Activated CD4-positive, alpha-beta memory T cell treated with anti-CD3 and anti-CD28 coated beads for 36 hours (primary cell): ENCODE measurements around the gene IL1RL1. TPM values are rescaled to one million over a fixed set of nuclear protein-coding genes. Genes with fewer than 3 reads are reported as not detected.

Experiments used
- CTCF ChIA-PET: fragments of 350-600 bp; sonication (Branson Sonifier 250); formaldehyde crosslinking; loops from one replicate; lab custom pipeline; 2021; ENCODE audit warnings: antibody characterized with exemption, inconsistent platforms; lab: Charles Lee
- POLR2A ChIA-PET: fragments of 350-600 bp; sonication (Branson Sonifier 250); formaldehyde crosslinking; loops from one replicate; lab custom pipeline; 2021; ENCODE audit warnings: antibody characterized with exemption; lab: Charles Lee
- DNase-seq: peaks from one replicate; pipeline ENCODE4 v3.0.0-alpha.2; 2020
- H3K27ac Mint-ChIP-seq: one replicate; pipeline ENCODE4 v1.8.0; 2021; ENCODE audit warnings: mixed read lengths
- H3K27me3 Mint-ChIP-seq: one replicate; pipeline ENCODE4 v1.8.0; 2021; ENCODE audit warnings: mixed read lengths
- H3K36me3 Mint-ChIP-seq: one replicate; pipeline ENCODE4 v1.8.0; 2021; ENCODE audit warnings: mixed read lengths
- H3K4me1 Mint-ChIP-seq: one replicate; pipeline ENCODE4 v1.8.0; 2021; ENCODE audit warnings: low read depth, mixed read lengths
- H3K4me3 Mint-ChIP-seq: one replicate; pipeline ENCODE4 v1.8.0; 2021; ENCODE audit warnings: mild to moderate bottlenecking, mixed read lengths
- H3K9me3 Mint-ChIP-seq: one replicate; pipeline ENCODE4 v1.8.0; 2021; ENCODE audit warnings: mixed read lengths
- intact Hi-C: fragments of 100-400 bp; cut with micrococcal nuclease; formaldehyde crosslinking; loops from one replicate; pipeline ENCODE4 v1.15.1; 2023
- total RNA-seq, 2 experiments: library from RNA; stranded (reverse); gene quantifications; one replicate each; pipeline ENCODE4 v1.2.3, GENCODE V29; 2021

Gene IL1RL1
- total RNA-seq, 2 experiments from 2014 or later, result 1.3 TPM

DNA sequence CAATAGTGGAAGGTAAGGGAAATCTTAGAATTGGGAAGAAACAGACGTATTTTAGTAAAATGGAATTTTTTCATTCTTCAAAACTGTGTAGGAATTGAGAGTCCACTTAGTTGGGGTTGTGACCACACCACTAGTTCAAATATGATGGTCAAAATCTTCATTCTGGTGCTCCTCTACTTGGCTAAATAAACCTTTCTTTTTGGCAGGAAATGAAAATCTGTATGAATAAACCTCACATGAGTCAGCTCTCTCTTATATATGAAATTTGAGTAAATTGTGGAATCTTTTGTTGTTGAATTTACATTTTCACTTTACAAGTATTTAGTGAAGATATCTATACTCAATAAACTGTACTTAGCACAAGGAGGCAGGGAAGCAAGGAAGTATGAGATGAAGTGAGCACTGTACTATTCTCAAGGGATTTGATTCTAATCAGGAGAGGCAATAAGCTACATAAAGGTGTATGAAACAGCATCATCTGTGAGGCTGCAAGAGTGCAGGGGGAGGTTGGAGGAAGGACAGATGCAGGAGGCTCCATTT, 64.8 kb downstream of the IL1RL1 start:
- H3K9me3 Mint-ChIP-seq, result peaks cover 20% of the 10 kb centered on the region
- DNase-seq, result no peak
- ChIA-PET POLR2A (interaction anchor here (0.9 to 1.3 kb wide), 2 partner anchors 51 to 61 kb away, joined by 4 read pairs; no protein-coding TSS in a partner anchor), CTCF (interaction anchor here (1.3 kb wide), 2 partner anchors 67 to 72 kb away, joined by 3 to 6 read pairs; no protein-coding TSS in a partner anchor)
- H3K36me3 Mint-ChIP-seq, result peaks cover 79% of the 10 kb centered on the region
- H3K27me3 Mint-ChIP-seq, result no peaks in the 10 kb centered on the region
- H3K27ac Mint-ChIP-seq, result peak overlapping the region; percentile 29
- peaks cover 15% of the 10 kb centered on the region for H3K4me1 Mint-ChIP-seq
- no peak overlapping the region for H3K4me3 Mint-ChIP-seq
- intact Hi-C loops, result no loop called here

DNA sequence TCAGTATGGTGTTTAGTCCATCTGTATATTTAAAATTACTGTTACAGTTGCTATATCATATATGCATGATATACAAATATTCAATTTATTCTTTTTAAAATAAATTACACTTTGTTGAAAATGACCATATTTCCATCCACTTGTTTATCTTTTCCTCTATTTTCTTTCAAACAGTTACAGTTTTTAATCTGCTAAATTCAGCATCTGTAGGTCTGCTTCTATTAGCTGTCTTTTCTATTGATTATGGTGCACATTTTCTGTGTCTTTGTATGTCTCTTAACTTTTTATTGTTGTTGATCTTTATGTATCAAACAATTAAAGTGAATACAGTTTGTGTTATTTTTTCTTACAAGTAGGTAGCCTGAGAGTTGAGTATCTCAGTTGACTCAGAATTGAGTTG, 72.4 kb downstream of the IL1RL1 start:
- H3K27ac Mint-ChIP-seq, result no peak overlapping the region
- no peak for DNase-seq
- intact Hi-C loops, result no loop called here
- POLR2A ChIA-PET, result no interaction called here
- H3K4me3 Mint-ChIP-seq, result no peak overlapping the region
- peaks cover 23% of the 10 kb centered on the region for H3K9me3 Mint-ChIP-seq
- CTCF ChIA-PET, result interaction anchor here (0.6 to 0.8 kb wide), 2 partner anchors 8 to 219 kb away, joined by 3 read pairs; no protein-coding TSS in a partner anchor
- no peaks in the 10 kb centered on the region for H3K27me3 Mint-ChIP-seq
- H3K36me3 Mint-ChIP-seq, result peaks cover 69% of the 10 kb centered on the region
- peaks cover 7% of the 10 kb centered on the region for H3K4me1 Mint-ChIP-seq

DNA sequence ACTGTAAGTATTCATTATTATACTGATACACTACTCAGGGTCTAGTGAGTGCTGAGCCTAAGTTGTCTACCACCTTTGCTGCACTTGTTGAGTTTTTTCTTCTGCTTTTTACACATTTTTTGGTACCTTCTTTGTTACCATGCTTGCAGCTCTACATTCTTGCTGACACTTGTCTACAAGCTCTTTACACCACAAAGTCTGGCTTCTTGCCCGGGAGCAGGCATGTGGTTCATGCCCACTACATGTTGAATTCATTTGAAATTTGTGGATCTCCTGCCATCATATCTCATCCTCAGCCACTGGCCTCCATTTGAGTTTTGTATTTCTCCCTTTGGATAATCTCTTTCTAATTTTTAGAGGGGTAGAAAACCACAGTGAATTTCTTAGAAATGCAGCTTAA, 74.2 kb downstream of the IL1RL1 start:
- CTCF ChIA-PET, result no interaction called here
- Mint-ChIP-seq H3K9me3 (peaks cover 23% of the 10 kb centered on the region), H3K4me3 (no peak overlapping the region), H3K27ac (no peak overlapping the region), H3K36me3 (peaks cover 61% of the 10 kb centered on the region), H3K27me3 (no peaks in the 10 kb centered on the region), H3K4me1 (peaks cover 7% of the 10 kb centered on the region)
- POLR2A ChIA-PET, result no interaction called here
- no peak for DNase-seq
- intact Hi-C loops, result no loop called here

- CTCF ChIA-PET, result no interaction called here
- no peak for DNase-seq
Measured at GRCh38 chr2:102386004-102386403, 74.6 kb downstream of the IL1RL1 start.

GRCh38 chr2:102386867-102387541, 75.6 kb downstream of the IL1RL1 start:
- Mint-ChIP-seq H3K27ac (no peak overlapping the region), H3K4me3 (no peak overlapping the region), H3K4me1 (peaks cover 18% of the 10 kb centered on the region), H3K27me3 (no peaks in the 10 kb centered on the region), H3K9me3 (peaks cover 20% of the 10 kb centered on the region), H3K36me3 (peaks cover 46% of the 10 kb centered on the region)
- ChIA-PET POLR2A (no interaction called here), CTCF (no interaction called here)
- intact Hi-C loops, result no loop called here
- DNase-seq, result no peak

More at GRCh38 chr2:102386004-102386403, 74.6 kb downstream of the IL1RL1 start:
- Mint-ChIP-seq H3K27me3 (no peaks in the 10 kb centered on the region), H3K9me3 (peaks cover 23% of the 10 kb centered on the region), H3K4me3 (no peak overlapping the region), H3K27ac (no peak overlapping the region), H3K36me3 (peaks cover 56% of the 10 kb centered on the region), H3K4me1 (peaks cover 8% of the 10 kb centered on the region)
- intact Hi-C loops, result no loop called here
- POLR2A ChIA-PET, result no interaction called here

GRCh38 chr2:102387763-102388546, 76.6 kb downstream of the IL1RL1 start:
- Mint-ChIP-seq H3K36me3 (peaks cover 38% of the 10 kb centered on the region), H3K4me1 (peaks cover 22% of the 10 kb centered on the region), H3K4me3 (no peak overlapping the region), H3K9me3 (peaks cover 16% of the 10 kb centered on the region), H3K27ac (no peak overlapping the region), H3K27me3 (no peaks in the 10 kb centered on the region)
- DNase-seq, result no peak
- ChIA-PET CTCF (no interaction called here), POLR2A (no interaction called here)
- intact Hi-C loops, result no loop called here

DNA sequence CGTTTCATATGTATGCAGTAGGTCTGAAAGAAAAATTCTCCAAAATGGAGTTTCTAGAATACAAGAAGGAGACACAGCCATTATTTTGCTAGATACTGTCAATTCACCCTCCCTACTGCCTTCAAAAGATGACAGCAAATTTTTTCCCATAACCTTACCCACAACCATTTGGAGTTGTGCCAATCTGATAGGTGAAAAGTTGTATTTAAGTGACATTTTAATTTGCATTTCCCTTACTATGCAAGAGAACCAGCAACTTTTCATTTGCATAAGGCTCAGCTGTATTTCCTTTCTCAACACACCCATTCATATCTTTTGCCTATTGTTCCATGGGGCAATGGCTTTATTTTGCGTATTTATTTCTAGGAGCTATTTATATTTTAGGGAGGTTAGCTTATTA, 80.2 kb downstream of the IL1RL1 start:
- no peak overlapping the region for H3K27ac Mint-ChIP-seq
- H3K4me1 Mint-ChIP-seq, result peaks cover 22% of the 10 kb centered on the region
- no peak overlapping the region for H3K4me3 Mint-ChIP-seq
- intact Hi-C loops, result no loop called here
- CTCF ChIA-PET, result interaction anchor here (1.0 to 1.2 kb wide), 3 partner anchors 8 to 151 kb away, joined by 3 read pairs; no protein-coding TSS in a partner anchor
- no peaks in the 10 kb centered on the region for H3K9me3 Mint-ChIP-seq
- H3K36me3 Mint-ChIP-seq, result peaks cover 13% of the 10 kb centered on the region
- no peak for DNase-seq
- H3K27me3 Mint-ChIP-seq, result no peaks in the 10 kb centered on the region
- POLR2A ChIA-PET, result no interaction called here

GRCh38 chr2:102392096-102392495, 80.7 kb downstream of the IL1RL1 start:
- no peak for DNase-seq
- Mint-ChIP-seq H3K27ac (no peak overlapping the region), H3K27me3 (no peaks in the 10 kb centered on the region), H3K36me3 (peaks cover 15% of the 10 kb centered on the region), H3K4me1 (peaks cover 21% of the 10 kb centered on the region), H3K4me3 (no peak overlapping the region), H3K9me3 (no peaks in the 10 kb centered on the region)
- POLR2A ChIA-PET, result no interaction called here
- intact Hi-C loops, result no loop called here
- CTCF ChIA-PET, result interaction anchor here (0.9 to 1.2 kb wide), 4 partner anchors 8 to 152 kb away, joined by 3 read pairs; no protein-coding TSS in a partner anchor

DNA sequence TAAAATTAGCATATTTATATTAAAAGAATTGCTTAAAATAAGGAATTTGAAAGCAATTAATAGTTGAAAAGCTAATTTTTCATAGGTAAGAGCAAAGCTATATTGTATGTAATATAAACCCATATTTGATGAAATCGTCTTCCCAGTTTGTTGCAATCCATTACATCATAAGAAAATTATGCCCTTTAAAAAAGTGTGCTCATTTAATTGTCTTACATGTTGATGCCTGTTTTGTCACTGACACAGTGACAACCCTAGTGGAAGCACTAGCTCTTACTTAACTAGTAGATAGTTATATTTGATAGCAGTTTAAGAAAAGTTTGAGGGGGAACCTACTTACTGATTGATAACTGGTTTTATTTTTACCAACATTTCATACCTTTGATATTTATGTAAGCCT, 81.6 kb downstream of the IL1RL1 start:
- no peak overlapping the region for H3K4me3 Mint-ChIP-seq
- no peaks in the 10 kb centered on the region for H3K9me3 Mint-ChIP-seq
- intact Hi-C loops, result no loop called here
- H3K4me1 Mint-ChIP-seq, result peaks cover 15% of the 10 kb centered on the region
- POLR2A ChIA-PET, result no interaction called here
- CTCF ChIA-PET, result interaction anchor here (0.9 kb wide), 1 partner anchor 50 kb away, joined by 3 read pairs; no protein-coding TSS in a partner anchor
- H3K27me3 Mint-ChIP-seq, result no peaks in the 10 kb centered on the region
- H3K27ac Mint-ChIP-seq, result no peak overlapping the region
- peaks cover 15% of the 10 kb centered on the region for H3K36me3 Mint-ChIP-seq
- DNase-seq, result no peak

DNA sequence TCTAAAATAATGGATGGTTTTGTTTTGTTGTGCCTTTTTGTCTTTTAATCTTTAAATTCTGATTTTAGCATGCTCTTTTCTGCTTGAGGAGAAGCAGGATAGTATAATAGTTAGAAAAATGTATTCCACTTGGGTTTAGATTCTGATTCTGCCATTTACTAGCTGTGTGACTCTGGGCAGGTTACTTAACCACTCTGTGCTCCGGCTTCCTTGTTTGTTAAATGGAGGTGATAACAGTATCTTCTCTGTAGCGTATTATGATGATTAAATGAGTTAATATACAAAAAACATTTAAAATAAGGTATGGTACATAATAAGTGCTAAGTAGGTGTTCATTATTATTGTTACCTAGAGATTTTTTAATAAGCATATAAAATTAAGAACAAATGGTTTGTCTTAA, 84.6 kb downstream of the IL1RL1 start:
- Mint-ChIP-seq H3K9me3 (no peaks in the 10 kb centered on the region), H3K27ac (no peak overlapping the region), H3K4me1 (peaks cover 22% of the 10 kb centered on the region), H3K27me3 (no peaks in the 10 kb centered on the region), H3K4me3 (no peak overlapping the region), H3K36me3 (peaks cover 9% of the 10 kb centered on the region)
- DNase-seq, result no peak
- POLR2A ChIA-PET, result no interaction called here
- CTCF ChIA-PET, result no interaction called here
- intact Hi-C loops, result no loop called here

GRCh38 chr2:102397209-102397608, 85.8 kb downstream of the IL1RL1 start:
- Mint-ChIP-seq H3K9me3 (no peaks in the 10 kb centered on the region), H3K4me3 (no peak overlapping the region), H3K27ac (no peak overlapping the region), H3K27me3 (no peaks in the 10 kb centered on the region), H3K4me1 (peaks cover 20% of the 10 kb centered on the region), H3K36me3 (peaks cover 9% of the 10 kb centered on the region)
- DNase-seq, result no peak
- CTCF ChIA-PET, result no interaction called here
- POLR2A ChIA-PET, result no interaction called here
- intact Hi-C loops, result no loop called here

DNA sequence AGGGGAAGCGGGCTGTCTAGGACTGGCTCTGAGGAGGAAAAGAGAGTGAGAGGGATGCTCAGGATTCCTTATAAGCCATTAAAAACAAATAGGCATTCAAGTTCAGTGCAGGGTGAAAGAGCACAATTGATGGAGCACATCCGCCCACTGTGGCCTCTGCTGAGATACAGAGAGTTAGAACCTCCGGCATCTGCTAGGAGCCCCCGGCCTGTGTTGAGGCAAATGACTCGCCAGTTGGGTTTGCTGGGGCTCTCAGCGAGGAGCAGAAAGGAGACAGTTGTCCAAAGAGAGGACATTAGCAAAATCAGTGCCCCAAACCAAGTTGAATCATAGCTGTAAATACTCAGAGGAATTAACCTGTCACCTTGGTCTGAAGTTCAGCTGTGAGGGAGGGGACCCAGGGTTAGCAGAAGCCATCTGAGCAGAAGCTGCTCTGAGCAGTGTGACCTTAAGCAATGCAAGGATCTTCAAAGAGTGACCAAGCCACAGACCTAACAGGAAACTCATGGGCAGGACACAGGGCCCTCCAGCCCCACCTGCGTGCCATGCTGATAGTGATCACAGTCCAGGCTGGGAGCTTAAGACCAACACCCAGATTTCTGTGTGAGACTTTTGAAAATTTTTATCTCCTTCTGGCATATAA, 88.3 kb downstream of the IL1RL1 start:
- Mint-ChIP-seq H3K36me3 (peaks cover 9% of the 10 kb centered on the region), H3K27ac (no peak overlapping the region), H3K4me3 (no peak overlapping the region), H3K27me3 (no peaks in the 10 kb centered on the region), H3K9me3 (no peaks in the 10 kb centered on the region), H3K4me1 (peaks cover 19% of the 10 kb centered on the region)
- no peak for DNase-seq
- ChIA-PET CTCF (interaction anchor here (1.3 kb wide), 1 partner anchor 43 kb away, joined by 3 read pairs; no protein-coding TSS in a partner anchor), POLR2A (no interaction called here)
- intact Hi-C loops, result no loop called here
